GM23338 (cell line): ENCODE data around the gene SEC24C. TPM values are rescaled to one million over a fixed set of nuclear protein-coding genes. Genes with fewer than 3 reads are reported as not detected.
"Not testable (repeated sequence)": the region's sequence is repeated elsewhere in the genome, so short reads cannot be mapped to it uniquely, and the experiment has no call there.

ENCODE experiments used
- ATAC-seq: fragments of 200-7000 bp; cut with Tn5 transposase; 3 replicates; pipeline ENCODE4 v1.9.1; 2020
- DNase-seq: peaks from one replicate; pipeline ENCODE4 v3.0.0-alpha.2; 2015; ENCODE audit warnings: low spot score
- H2AFZ ChIP-seq: fragments of 200-600 bp; sonication (generic); 2 replicates; pipeline ENCODE4 v1.8.0; 2016; ENCODE audit warnings: antibody characterized with exemption, mild to moderate bottlenecking, moderate library complexity
- H3F3A ChIP-seq: fragments of 200-600 bp; sonication (generic); replicated peaks from 2 replicates; pipeline ENCODE4 v1.8.0; 2017; ENCODE audit warnings: antibody characterized with exemption, mixed run types, low read depth
- H3K27ac ChIP-seq: fragments of 200-600 bp; sonication (generic); 2 replicates; pipeline ENCODE4 v1.6.1; 2016; ENCODE audit warnings: low read depth
- H3K27me3 ChIP-seq: fragments of 200-600 bp; sonication (generic); 2 replicates; pipeline ENCODE4 v1.8.0; 2016; ENCODE audit warnings: mild to moderate bottlenecking, mixed run types, moderate library complexity; ENCODE audit not compliant: insufficient read depth
- H3K36me3 ChIP-seq: fragments of 200-600 bp; sonication (generic); 2 replicates; pipeline ENCODE4 v1.8.0; 2016; ENCODE audit warnings: mild to moderate bottlenecking; ENCODE audit not compliant: insufficient read depth
- H3K4me1 ChIP-seq: fragments of 200-600 bp; sonication (generic); 2 replicates; pipeline ENCODE4 v1.8.0; 2016; ENCODE audit warnings: mild to moderate bottlenecking, moderate library complexity; ENCODE audit not compliant: insufficient read depth
- H3K4me2 ChIP-seq: fragments of 200-600 bp; sonication (generic); 2 replicates; pipeline ENCODE4 v1.7.1; 2017; ENCODE audit warnings: mixed run types
- H3K4me3 ChIP-seq: fragments of 200-600 bp; sonication (generic); 2 replicates; pipeline ENCODE4 v1.6.1; 2016; ENCODE audit warnings: mixed run types
- H3K79me2 ChIP-seq: fragments of 200-600 bp; sonication (generic); replicated peaks from 2 replicates; pipeline ENCODE4 v1.8.0; 2017; ENCODE audit warnings: mild to moderate bottlenecking; ENCODE audit not compliant: insufficient read depth
- H3K9me2 ChIP-seq: fragments of 200-600 bp; sonication (generic); 2 replicates; pipeline ENCODE4 v1.8.0; 2017; ENCODE audit not compliant: insufficient read depth
- H4K20me1 ChIP-seq: fragments of 200-600 bp; sonication (generic); replicated peaks from 2 replicates; pipeline ENCODE4 v1.8.0; 2017; ENCODE audit warnings: mild to moderate bottlenecking; ENCODE audit not compliant: insufficient read depth
- H3K27ac Mint-ChIP-seq: 2 replicates; pipeline ENCODE4 v1.8.0; 2020; ENCODE audit warnings: inconsistent platforms, mild to moderate bottlenecking, moderate library complexity, mixed read lengths
- H3K27me3 Mint-ChIP-seq: 3 replicates; pipeline ENCODE4 v1.8.0; 2022; ENCODE audit warnings: low read depth, mild to moderate bottlenecking, moderate library complexity, mixed read lengths, inconsistent platforms; ENCODE audit not compliant: insufficient read depth, poor library complexity
- H3K36me3 Mint-ChIP-seq: 3 replicates; pipeline ENCODE4 v1.8.0; 2021; ENCODE audit warnings: low read depth, mild to moderate bottlenecking, inconsistent platforms, moderate library complexity, mixed read lengths
- H3K4me1 Mint-ChIP-seq: 3 replicates; pipeline ENCODE4 v1.8.0; 2020; ENCODE audit warnings: mild to moderate bottlenecking, inconsistent platforms, mixed read lengths
- H3K4me3 Mint-ChIP-seq: 3 replicates; pipeline ENCODE4 v1.8.0; 2021; ENCODE audit warnings: moderate library complexity, mild to moderate bottlenecking, inconsistent platforms, mixed read lengths
- H3K9me3 Mint-ChIP-seq: 3 replicates; pipeline ENCODE4 v1.8.0; 2020; ENCODE audit warnings: moderate library complexity, mild to moderate bottlenecking, inconsistent platforms, mixed read lengths
- CREB1 ChIP-seq: fragments of 250-450 bp; sonication (Bioruptor Pico); IDR thresholded peaks from 2 replicates; pipeline ENCODE4 v1.5.0; 2020; ENCODE audit warnings: low read depth, mild to moderate bottlenecking, moderate library complexity
- EZH2 ChIP-seq: fragments of 200-600 bp; sonication (generic); IDR thresholded peaks from one replicate; pipeline ENCODE4 v1.8.0; 2017; ENCODE audit warnings: antibody characterized with exemption, mild to moderate bottlenecking, low read depth; ENCODE audit not compliant: unreplicated experiment
- EZH2phosphoT487 ChIP-seq: fragments of 200-600 bp; sonication (generic); IDR thresholded peaks from one replicate; pipeline ENCODE4 v1.8.1; 2018; ENCODE audit warnings: antibody characterized with exemption; ENCODE audit not compliant: unreplicated experiment
- JUNB ChIP-seq: IDR thresholded peaks from one replicate; pipeline ENCODE4 v1.6.1; 2016; ENCODE audit warnings: antibody characterized with exemption; ENCODE audit not compliant: unreplicated experiment
- NANOG ChIP-seq: IDR thresholded peaks from 2 replicates; pipeline ENCODE4 v1.6.1; 2016; ENCODE audit warnings: antibody characterized with exemption, borderline replicate concordance
- POLR2AphosphoS5 ChIP-seq: IDR thresholded peaks from 2 replicates; pipeline ENCODE4 v1.6.1; 2016; ENCODE audit warnings: antibody characterized with exemption, low read depth
- STAT1 ChIP-seq: IDR thresholded peaks from one replicate; pipeline ENCODE4 v1.6.1; 2016; ENCODE audit warnings: antibody characterized with exemption; ENCODE audit not compliant: unreplicated experiment
- ZNF331 ChIP-seq: fragments of 250-450 bp; sonication (Bioruptor Pico); IDR thresholded peaks from 2 replicates; pipeline ENCODE4 v1.5.0; 2020; ENCODE audit warnings: low read depth, mild to moderate bottlenecking, moderate library complexity
- ZNF462 ChIP-seq: fragments of 250-450 bp; sonication (Bioruptor Pico); IDR thresholded peaks from 2 replicates; pipeline ENCODE4 v1.5.0; 2020; ENCODE audit warnings: mild to moderate bottlenecking, moderate library complexity
- polyA plus RNA-seq: library from polyadenylated mRNA; unstranded; fragments of >200 nt; fragmentation: Nextera tagmentation; extraction: Ambion mirVana; gene quantifications from 2 replicates; pipeline ENCODE4 v1.2.1, GENCODE V29; 2016
- total RNA-seq: library from RNA; depleted of rRNA; stranded (reverse); fragments of >200 nt; shearing (Covaris generic); gene quantifications from 2 replicates; pipeline ENCODE4 v1.2.3, GENCODE V29; 2014
- TF ChIP-seq, protein P1 (sequence below): IDR thresholded peaks from 2 replicates; pipeline ENCODE4 v1.6.1; 2016; ENCODE audit warnings: antibody characterized with exemption

SEC24C gene
- total and polyA plus RNA-seq, 2 experiments from 2014 or later, result 16.9 to 64.2 TPM

- TF ChIP-seq ZNF462 (CRISPR knock-in tag) (no peak), STAT1 (no peak), NANOG (no peak), ZNF331 (CRISPR knock-in tag) (no peak), EZH2 (no peak), POLR2AphosphoS5 (no peak), JUNB (no peak), EZH2phosphoT487 (no peak), CREB1 (CRISPR knock-in tag) (no peak)
- TF ChIP-seq, protein P1, sequence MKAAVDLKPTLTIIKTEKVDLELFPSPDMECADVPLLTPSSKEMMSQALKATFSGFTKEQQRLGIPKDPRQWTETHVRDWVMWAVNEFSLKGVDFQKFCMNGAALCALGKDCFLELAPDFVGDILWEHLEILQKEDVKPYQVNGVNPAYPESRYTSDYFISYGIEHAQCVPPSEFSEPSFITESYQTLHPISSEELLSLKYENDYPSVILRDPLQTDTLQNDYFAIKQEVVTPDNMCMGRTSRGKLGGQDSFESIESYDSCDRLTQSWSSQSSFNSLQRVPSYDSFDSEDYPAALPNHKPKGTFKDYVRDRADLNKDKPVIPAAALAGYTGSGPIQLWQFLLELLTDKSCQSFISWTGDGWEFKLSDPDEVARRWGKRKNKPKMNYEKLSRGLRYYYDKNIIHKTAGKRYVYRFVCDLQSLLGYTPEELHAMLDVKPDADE, result no peak
Measured at GRCh38 chr10:73793456-73793855, 49.3 kb downstream of the SEC24C start (continued).

DNA sequence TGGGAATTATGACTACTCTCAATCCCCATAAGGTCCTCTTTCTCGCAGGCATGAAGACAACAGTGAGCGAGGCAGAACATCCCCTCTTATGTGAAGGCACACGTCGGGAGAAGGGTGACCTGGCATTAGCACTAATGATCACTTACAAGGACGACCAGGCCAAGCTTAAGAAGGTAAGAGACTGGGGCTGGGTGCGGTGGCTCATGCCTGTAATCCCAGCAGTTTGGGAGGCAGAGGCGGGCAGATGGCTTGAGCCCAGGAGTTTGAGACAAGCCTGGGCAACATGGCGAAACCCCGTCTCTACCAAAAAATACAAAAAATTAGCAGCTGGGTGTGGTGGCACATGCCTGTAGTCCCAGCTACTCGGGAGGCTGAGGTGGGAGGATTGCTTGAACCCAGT, 51.3 kb downstream of the SEC24C start:
- H3F3A ChIP-seq, H3K4me3 Mint-ChIP-seq, H3K4me3 ChIP-seq, H3K36me3 ChIP-seq, H3K27ac Mint-ChIP-seq, H4K20me1 ChIP-seq, ATAC-seq, H3K9me3 Mint-ChIP-seq, H3K27ac ChIP-seq, H2AFZ ChIP-seq, H3K4me2 ChIP-seq, H3K9me2 ChIP-seq, H3K27me3 ChIP-seq, H3K4me1 Mint-ChIP-seq, H3K79me2 ChIP-seq, DNase-seq, H3K4me1 ChIP-seq: not testable (repeated sequence)
- peaks cover 44% of the 10 kb centered on the region for H3K36me3 Mint-ChIP-seq
- H3K27me3 Mint-ChIP-seq, result peaks cover 15% of the 10 kb centered on the region

GRCh38 chr10:73796035-73796434, 51.9 kb downstream of the SEC24C start:
- H3K9me2 ChIP-seq, H3K27ac ChIP-seq, H3K36me3 ChIP-seq, H4K20me1 ChIP-seq, H3K27me3 ChIP-seq, H3K4me3 Mint-ChIP-seq, H3K9me3 Mint-ChIP-seq, H3K4me1 Mint-ChIP-seq, H3K27ac Mint-ChIP-seq, DNase-seq, H2AFZ ChIP-seq, H3K4me3 ChIP-seq, H3F3A ChIP-seq, H3K4me1 ChIP-seq, ATAC-seq, H3K79me2 ChIP-seq, H3K4me2 ChIP-seq: not testable (repeated sequence)
- peaks cover 12% of the 10 kb centered on the region for H3K27me3 Mint-ChIP-seq
- peaks cover 41% of the 10 kb centered on the region for H3K36me3 Mint-ChIP-seq
